K562 (cell line): ENCODE results near the gene ZMIZ1. TPM values are rescaled to one million over a fixed set of nuclear protein-coding genes. Genes with fewer than 3 reads are reported as not detected.

Experiments used
- ATAC-seq: fragments of 200-7000 bp; cut with Tn5 transposase; 3 replicates; pipeline ENCODE4 v1.9.1; 2020; ENCODE audit warnings: moderate library complexity
- BruUV-seq: library from RNA; stranded (reverse); fragments of 400-500 nt; replicated peaks from 2 replicates; lab custom pipeline; 2021; lab: Mats Ljungman, UMichigan
- CTCF ChIA-PET: fragments of 300-600 bp; formaldehyde crosslinking; extraction: SDS; loops from one replicate; lab custom pipeline; 2021; ENCODE audit warnings: low intra/inter-chr PET ratio; lab: Yijun Ruan, JAX
- POLR2A ChIA-PET: fragments of 300-600, 350-650 bp; sonication (Branson Sonifier 250); formaldehyde crosslinking; extraction: SDS; loops from one replicate; lab custom pipeline; 2021; ENCODE audit warnings: antibody characterized with exemption, inconsistent platforms; lab: Yijun Ruan, JAX
- DNase-seq, 4 experiments: peaks; one replicate each; pipeline versions ENCODE4 v3.0.0 to v3.0.0-alpha.2; 2011 to 2018; ENCODE audit warnings: low spot score in 3 of 4, mixed read lengths in 3 of 4; ENCODE audit errors: extremely low read depth in 1 of 4
- FAIRE-seq: peaks from 2 replicates; lab custom pipeline; 2011; peaks lifted over from hg19 to GRCh38; lab: Jason Lieb, UNC
- H2AFZ ChIP-seq: 2 replicates; pipeline ENCODE4 v1.6.0; 2011; ENCODE audit warnings: low read depth, low read length, control low read depth, inconsistent platforms
- H3K27ac ChIP-seq: fragments of 200-600 bp; 3 replicates; pipeline ENCODE4 v1.8.0; 2011; ENCODE audit warnings: low read depth, mild to moderate bottlenecking, control low read depth, inconsistent platforms, low read length, moderate library complexity, mixed read lengths; ENCODE audit errors: extremely low read depth
- H3K27me3 ChIP-seq, 2 experiments: fragments of 300-600 bp in 1 of 2; 2 replicates in 1 of 2; 3 replicates in 1 of 2; pipeline versions ENCODE4 v1.6.0 to v1.8.0; 2011; ENCODE audit warnings: inconsistent platforms in 2 of 2, low read length in 2 of 2, mild to moderate bottlenecking in 1 of 2, mixed read lengths in 1 of 2, moderate library complexity in 1 of 2; ENCODE audit not compliant: control insufficient read depth in 2 of 2, insufficient read depth in 2 of 2
- H3K36me3 ChIP-seq: fragments of 300-600 bp; 3 replicates; pipeline ENCODE4 v1.8.0; 2011; ENCODE audit warnings: mild to moderate bottlenecking, low read length, inconsistent platforms; ENCODE audit not compliant: control insufficient read depth, insufficient read depth
- H3K4me1 ChIP-seq, 2 experiments: fragments of 200-600 bp in 1 of 2; replicated peaks in 1 of 2; 2 replicates in 1 of 2; 3 replicates in 1 of 2; pipeline versions ENCODE4 v1.5.1 to v1.8.0; 2011; ENCODE audit warnings: inconsistent platforms in 2 of 2, low read length in 2 of 2, mild to moderate bottlenecking in 1 of 2, mixed read lengths in 1 of 2, moderate library complexity in 1 of 2; ENCODE audit not compliant: control insufficient read depth in 2 of 2, insufficient read depth in 2 of 2
- H3K4me2 ChIP-seq: 2 replicates; pipeline ENCODE4 v1.6.1; 2011; ENCODE audit warnings: low read length, control low read depth, inconsistent platforms, mixed read lengths; ENCODE audit not compliant: insufficient read depth
- H3K4me3 ChIP-seq: fragments of 200-600 bp; sonication (generic), shearing (Covaris generic); 2 replicates; pipeline ENCODE4 v1.5.1; 2016; ENCODE audit warnings: control low read depth, inconsistent platforms
- H3K79me2 ChIP-seq: fragments of 200-600 bp; 3 replicates; pipeline ENCODE4 v1.8.0; 2011; ENCODE audit warnings: low read length, inconsistent platforms; ENCODE audit not compliant: control insufficient read depth, insufficient read depth
- H3K9ac ChIP-seq, 2 experiments: 2 replicates each; pipeline versions ENCODE4 v1.6.0 to v1.6.1; 2011; ENCODE audit warnings: low read depth in 2 of 2, low read length in 2 of 2, control low read depth in 1 of 2, inconsistent platforms in 1 of 2, mild to moderate bottlenecking in 1 of 2, mixed read lengths in 1 of 2; ENCODE audit not compliant: insufficient read depth in 1 of 2
- H3K9me1 ChIP-seq: one replicate; pipeline ENCODE4 v1.6.0; 2011; ENCODE audit warnings: inconsistent platforms, mild to moderate bottlenecking, low read length, moderate library complexity; ENCODE audit not compliant: control insufficient read depth, insufficient read depth
- H3K9me3 ChIP-seq: replicated peaks from 2 replicates; pipeline ENCODE4 v1.5.1; 2011; ENCODE audit warnings: low read depth, low read length, inconsistent platforms; ENCODE audit not compliant: control insufficient read depth, insufficient read depth
- H4K20me1 ChIP-seq: replicated peaks from 2 replicates; pipeline ENCODE4 v1.6.1; 2011; ENCODE audit warnings: low read length, inconsistent platforms, mixed read lengths; ENCODE audit not compliant: control insufficient read depth, insufficient read depth
- BHLHE40 ChIP-seq: IDR thresholded peaks from 2 replicates; pipeline ENCODE4 v1.6.1; 2011; ENCODE audit warnings: low read length, improper control_type of control experiment
- CBX1 ChIP-seq: sonication (generic); IDR thresholded peaks from 2 replicates; pipeline ENCODE4 v1.6.1; 2016; ENCODE audit warnings: antibody characterized with exemption, low read depth, mild to moderate bottlenecking
- ESRRA ChIP-seq: fragments of 450-650 bp; IDR thresholded peaks from 2 replicates; pipeline ENCODE4 v1.6.1; 2014; ENCODE audit warnings: low read depth, mild to moderate bottlenecking, moderate library complexity, borderline replicate concordance
- GABPA ChIP-seq: fragments of 200-800 bp; sonication (Bioruptor generic); conservative IDR thresholded peaks from 2 replicates; pipeline ENCODE4 v1.6.1; 2016; ENCODE audit warnings: low read depth, missing genetic modification characterization, missing compliant biosample characterization
- KLF16 ChIP-seq: IDR thresholded peaks from 2 replicates; pipeline ENCODE4 v1.6.1; 2016; ENCODE audit warnings: antibody characterized with exemption
- NFE2 ChIP-seq: IDR thresholded peaks from 2 replicates; pipeline ENCODE4 v1.6.1; 2014; ENCODE audit warnings: antibody characterized with exemption, low read depth
- SMAD3 ChIP-seq: fragments of 450-650 bp; formaldehyde crosslinking; conservative IDR thresholded peaks from 2 replicates; pipeline ENCODE4 v1.4.0; 2020; ENCODE audit warnings: mild to moderate bottlenecking
- SMARCB1 ChIP-seq: IDR thresholded peaks from 2 replicates; pipeline ENCODE4 v1.6.1; 2011; ENCODE audit warnings: improper control_type of control experiment, low read depth; ENCODE audit not compliant: insufficient read length
- SOX6 ChIP-seq: fragments of 450-650 bp; IDR thresholded peaks from 2 replicates; pipeline ENCODE4 v1.6.1; 2014; ENCODE audit warnings: mild to moderate bottlenecking
- ZBTB8A ChIP-seq: fragments of 450-650 bp; IDR thresholded peaks from 2 replicates; pipeline ENCODE4 v1.6.1; 2018; ENCODE audit warnings: mild to moderate bottlenecking, moderate library complexity; ENCODE audit not compliant: partially characterized antibody
- ZFP1 ChIP-seq: fragments of 450-650 bp; formaldehyde crosslinking; IDR thresholded peaks from 2 replicates; pipeline ENCODE4 v1.4.0; 2020; ENCODE audit warnings: mild to moderate bottlenecking, mixed read lengths
- ZFX ChIP-seq: sonication (generic); formaldehyde crosslinking; IDR thresholded peaks from 2 replicates; pipeline ENCODE4 v1.8.0; 2022; ENCODE audit warnings: mild to moderate bottlenecking, missing genetic modification reagents, moderate library complexity
- ZZZ3 ChIP-seq: fragments of 450-650 bp; IDR thresholded peaks from 2 replicates; pipeline ENCODE4 v1.6.1; 2016; ENCODE audit warnings: antibody characterized with exemption, mild to moderate bottlenecking, moderate library complexity
- WGBS: fragments of 100-300 bp; shearing (Covaris generic); methylation state at CpG from one replicate; pipeline ENCODE4 v1.1.6; 2016; ENCODE audit warnings: low coverage, mixed read lengths; ENCODE audit not compliant: insufficient coverage; ENCODE audit errors: missing lambda C conversion rate; 5-methylcytosine and 5-hydroxymethylcytosine counted together
- in situ Hi-C: fragments of 300-500 bp; cut with MboI; formaldehyde crosslinking; loops from 4 replicates; pipeline ENCODE4 v1.15.0; 2018; ENCODE audit warnings: inconsistent platforms, mixed read lengths
- intact Hi-C: fragments of 100-400 bp; cut with micrococcal nuclease; formaldehyde crosslinking; loops from 2 replicates; pipeline ENCODE4 v1.14.2; 2022
- polyA plus RNA-seq, 8 experiments: library from polyadenylated mRNA; depleted of rRNA in 4 of 8; stranded (reverse) in 5 of 8; unstranded in 3 of 8; fragments of >200 nt; fragmentation: Nextera tagmentation in 2 of 8; fragmentation: Illumina TruSeq in 1 of 8; extraction: Ambion mirVana in 2 of 8; extraction: Trizol in 1 of 8; gene quantifications; 2 replicates each; pipeline versions ENCODE4 v1.2.1 to v1.2.3, GENCODE V29; 2011 to 2014; ENCODE audit warnings: inconsistent platforms in 1 of 8, missing spikeins in 1 of 8
- total RNA-seq, 7 experiments: library from RNA; depleted of rRNA in 6 of 7; stranded (reverse); fragments of >200 nt in 6 of 7; fragmentation: Illumina TruSeq in 2 of 7; extraction: Trizol in 2 of 7; gene quantifications; 2 replicates each; pipeline versions ENCODE4 v1.2.1 to v1.2.3, GENCODE V29; 2011 to 2021; ENCODE audit warnings: low replicate concordance in 1 of 7
- TF ChIP-seq, protein P1 (sequence below): sonication (generic); formaldehyde crosslinking; IDR thresholded peaks from 2 replicates; pipeline ENCODE4 v1.8.0; 2023; ENCODE audit warnings: mild to moderate bottlenecking, missing genetic modification reagents
- TF ChIP-seq, protein P2 (sequence below): fragments of 150-350 bp; conservative IDR thresholded peaks from 2 replicates; pipeline ENCODE4 v1.6.1; 2014; ENCODE audit warnings: low read length
- TF ChIP-seq, protein P3 (sequence below): fragments of 450-650 bp; formaldehyde crosslinking; IDR thresholded peaks from 2 replicates; pipeline ENCODE4 v1.4.0; 2020; ENCODE audit warnings: mild to moderate bottlenecking, moderate library complexity

Gene ZMIZ1
- total and polyA plus RNA-seq, 9 of the 15 experiments (the other 6 are each of a cell fraction or from before 2014, with no cell fraction given) = 1.0 to 37.3 (median 4.3) TPM

DNA sequence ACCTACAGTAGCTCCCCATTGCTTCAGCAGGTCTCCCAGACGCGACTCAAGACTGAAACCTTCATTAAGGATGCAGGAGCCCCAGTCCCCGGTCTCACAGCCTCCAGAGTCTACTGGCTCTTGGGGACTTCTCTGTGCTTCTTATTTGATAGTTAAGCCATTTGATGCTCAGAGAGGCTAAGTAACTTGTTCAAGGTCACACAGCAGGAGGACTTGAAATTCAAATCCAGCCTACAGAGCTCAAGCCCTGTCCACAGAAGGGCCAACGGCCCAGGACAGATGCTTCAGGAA is 21.2 kb upstream of the ZMIZ1 start (continued):
- TF ChIP-seq, protein P1, sequence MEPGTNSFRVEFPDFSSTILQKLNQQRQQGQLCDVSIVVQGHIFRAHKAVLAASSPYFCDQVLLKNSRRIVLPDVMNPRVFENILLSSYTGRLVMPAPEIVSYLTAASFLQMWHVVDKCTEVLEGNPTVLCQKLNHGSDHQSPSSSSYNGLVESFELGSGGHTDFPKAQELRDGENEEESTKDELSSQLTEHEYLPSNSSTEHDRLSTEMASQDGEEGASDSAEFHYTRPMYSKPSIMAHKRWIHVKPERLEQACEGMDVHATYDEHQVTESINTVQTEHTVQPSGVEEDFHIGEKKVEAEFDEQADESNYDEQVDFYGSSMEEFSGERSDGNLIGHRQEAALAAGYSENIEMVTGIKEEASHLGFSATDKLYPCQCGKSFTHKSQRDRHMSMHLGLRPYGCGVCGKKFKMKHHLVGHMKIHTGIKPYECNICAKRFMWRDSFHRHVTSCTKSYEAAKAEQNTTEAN (CRISPR knock-in tag) = no peak
- no peak for TF ChIP-seq ZZZ3

DNA sequence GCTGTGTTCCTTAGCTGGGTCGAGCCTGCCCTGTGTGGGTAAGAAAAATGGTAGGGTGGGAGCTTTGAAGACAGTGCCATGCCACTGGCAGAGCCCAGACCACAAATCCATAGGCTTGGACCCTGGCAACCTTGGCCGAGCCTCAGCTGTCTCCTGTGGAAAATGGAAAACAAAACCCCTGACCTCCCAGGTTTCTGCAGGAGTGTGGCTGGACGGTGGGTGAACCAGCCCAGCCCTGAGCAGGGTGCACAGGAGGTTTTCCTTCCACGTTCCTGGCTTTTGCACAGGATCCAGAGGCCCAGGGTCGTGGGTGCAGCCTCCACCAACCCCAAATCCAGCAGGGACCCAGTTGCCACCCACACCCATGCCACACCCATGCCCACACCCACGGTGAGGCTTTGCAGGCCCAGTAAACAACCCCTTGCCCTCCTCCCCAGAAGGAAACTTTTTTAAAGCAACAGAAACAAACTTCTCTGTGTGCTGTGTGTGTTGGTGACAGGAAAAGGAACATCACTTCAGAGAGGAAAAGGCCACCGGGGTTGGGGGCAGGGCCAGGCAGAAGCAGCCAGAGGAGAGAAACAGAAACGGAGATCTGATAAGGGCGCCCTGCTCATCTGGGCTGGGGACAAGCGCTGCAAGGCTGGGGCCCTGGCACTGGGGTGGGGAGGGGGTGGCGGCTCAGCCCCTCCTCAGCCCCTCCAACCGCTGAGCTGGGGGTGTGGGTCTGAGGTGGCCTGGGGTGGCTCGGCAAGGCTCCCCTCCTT is 20.7 kb upstream of the ZMIZ1 start:
- Histone ChIP-seq H4K20me1 (no peaks in the 10 kb centered on the region), H3K36me3 (no peaks in the 10 kb centered on the region), H3K27me3 (no peaks in the 10 kb centered on the region; a peak in 1 of 5 replicates), H3K9ac (peak overlapping the region; percentile 37 to 88; a peak in 3 of 4 replicates), H3K9me3 (no peaks in the 10 kb centered on the region), H3K4me2 (peak overlapping the region; percentile 58), H3K27ac (peak overlapping the region; percentile 70), H3K4me3 (no peak overlapping the region), H3K79me2 (no peaks in the 10 kb centered on the region), H3K9me1 (no peaks in the 10 kb centered on the region), H3K4me1 (peaks cover 25 to 34% of the 10 kb centered on the region in 2 experiments), H2AFZ (peak overlapping the region; percentile 91)
- in situ Hi-C loops (no loop called here), intact Hi-C loops (no loop called here)
- FAIRE-seq (peak; percentile 87), DNase-seq (peak; percentile 83 to 86 (median 86)), ATAC-seq (peak; percentile 90)
- WGBS = 14% methylated on average over 12 of the region's 13 CpGs
- POLR2A ChIA-PET = interaction anchor here (0.6 to 1.8 kb wide), 5 partner anchors 9 to 20 kb away, joined by 3 to 11 read pairs (median 4); no protein-coding TSS in a partner anchor
- CTCF ChIA-PET = no interaction called here
- no TSS peak for BruUV-seq
- TF ChIP-seq ZFP1 = no peak
- 0 out of 2 replicates have a peak, but pooled peaks have one; percentile 19 for TF ChIP-seq NFE2
- peak; percentile 46; the same call in 1 of the 2 replicates for TF ChIP-seq SOX6
- TF ChIP-seq CBX1 = peak; percentile 56
- TF ChIP-seq ZBTB8A = no peak
- TF ChIP-seq, protein P2, sequence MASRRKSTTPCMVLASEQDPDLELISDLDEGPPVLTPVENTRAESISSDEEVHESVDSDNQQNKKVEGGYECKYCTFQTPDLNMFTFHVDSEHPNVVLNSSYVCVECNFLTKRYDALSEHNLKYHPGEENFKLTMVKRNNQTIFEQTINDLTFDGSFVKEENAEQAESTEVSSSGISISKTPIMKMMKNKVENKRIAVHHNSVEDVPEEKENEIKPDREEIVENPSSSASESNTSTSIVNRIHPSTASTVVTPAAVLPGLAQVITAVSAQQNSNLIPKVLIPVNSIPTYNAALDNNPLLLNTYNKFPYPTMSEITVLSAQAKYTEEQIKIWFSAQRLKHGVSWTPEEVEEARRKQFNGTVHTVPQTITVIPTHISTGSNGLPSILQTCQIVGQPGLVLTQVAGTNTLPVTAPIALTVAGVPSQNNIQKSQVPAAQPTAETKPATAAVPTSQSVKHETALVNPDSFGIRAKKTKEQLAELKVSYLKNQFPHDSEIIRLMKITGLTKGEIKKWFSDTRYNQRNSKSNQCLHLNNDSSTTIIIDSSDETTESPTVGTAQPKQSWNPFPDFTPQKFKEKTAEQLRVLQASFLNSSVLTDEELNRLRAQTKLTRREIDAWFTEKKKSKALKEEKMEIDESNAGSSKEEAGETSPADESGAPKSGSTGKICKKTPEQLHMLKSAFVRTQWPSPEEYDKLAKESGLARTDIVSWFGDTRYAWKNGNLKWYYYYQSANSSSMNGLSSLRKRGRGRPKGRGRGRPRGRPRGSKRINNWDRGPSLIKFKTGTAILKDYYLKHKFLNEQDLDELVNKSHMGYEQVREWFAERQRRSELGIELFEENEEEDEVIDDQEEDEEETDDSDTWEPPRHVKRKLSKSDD = no peak
- 0 out of 2 replicates have a peak, but pooled peaks have one; percentile 22 for TF ChIP-seq ESRRA
- TF ChIP-seq, protein P3, sequence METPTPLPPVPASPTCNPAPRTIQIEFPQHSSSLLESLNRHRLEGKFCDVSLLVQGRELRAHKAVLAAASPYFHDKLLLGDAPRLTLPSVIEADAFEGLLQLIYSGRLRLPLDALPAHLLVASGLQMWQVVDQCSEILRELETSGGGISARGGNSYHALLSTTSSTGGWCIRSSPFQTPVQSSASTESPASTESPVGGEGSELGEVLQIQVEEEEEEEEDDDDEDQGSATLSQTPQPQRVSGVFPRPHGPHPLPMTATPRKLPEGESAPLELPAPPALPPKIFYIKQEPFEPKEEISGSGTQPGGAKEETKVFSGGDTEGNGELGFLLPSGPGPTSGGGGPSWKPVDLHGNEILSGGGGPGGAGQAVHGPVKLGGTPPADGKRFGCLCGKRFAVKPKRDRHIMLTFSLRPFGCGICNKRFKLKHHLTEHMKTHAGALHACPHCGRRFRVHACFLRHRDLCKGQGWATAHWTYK = no peak
- no peak for TF ChIP-seq BHLHE40
- TF ChIP-seq KLF16 = no peak
- TF ChIP-seq SMARCB1 = no peak
- TF ChIP-seq GABPA (tag) = peak; percentile 42; the same call in 1 of the 2 replicates
- TF ChIP-seq ZFX (CRISPR knock-in tag) = peak; percentile 47
- TF ChIP-seq SMAD3 (CRISPR knock-in tag) = peak; percentile 54; the same call in 1 of the 2 replicates
